WTC11 (cell line): ENCODE results near the gene FAM13A.

Experiments
- AR ChIP-seq: fragments of 250-450 bp; sonication (Bioruptor Pico); IDR thresholded peaks from 2 replicates; pipeline ENCODE4 v1.9.0; 2021; ENCODE audit warnings: mild to moderate bottlenecking
- ATF2 ChIP-seq: sonication (generic); formaldehyde crosslinking; IDR thresholded peaks from 2 replicates; pipeline ENCODE4 v1.8.1; 2022; ENCODE audit warnings: low read depth, missing genetic modification reagents, borderline replicate concordance
- EMX1 ChIP-seq: fragments of 250-450 bp; sonication (Bioruptor Pico); IDR thresholded peaks from 2 replicates; pipeline ENCODE4 v1.8.0; 2021; ENCODE audit warnings: mild to moderate bottlenecking
- ESRRA ChIP-seq: sonication (generic); formaldehyde crosslinking; IDR thresholded peaks from 2 replicates; pipeline ENCODE4 v1.8.1; 2022; ENCODE audit warnings: mild to moderate bottlenecking, missing genetic modification reagents, borderline replicate concordance
- FOXK1 ChIP-seq: sonication (generic); formaldehyde crosslinking; IDR thresholded peaks from 2 replicates; pipeline ENCODE4 v1.8.0; 2022; ENCODE audit warnings: mild to moderate bottlenecking, moderate library complexity, missing genetic modification reagents
- TCF7 ChIP-seq: sonication (generic); formaldehyde crosslinking; IDR thresholded peaks from 2 replicates; pipeline ENCODE4 v1.8.0; 2022; ENCODE audit warnings: mild to moderate bottlenecking, low read depth, missing genetic modification reagents, moderate library complexity
- TF ChIP-seq, protein P1 (sequence below): fragments of 250-450 bp; sonication (Bioruptor Pico); IDR thresholded peaks from 2 replicates; pipeline ENCODE4 v2.1.2; 2022; ENCODE audit warnings: mild to moderate bottlenecking, moderate library complexity
- TF ChIP-seq, protein P2 (sequence below): fragments of 200-600 bp; IDR thresholded peaks from 2 replicates; pipeline ENCODE4 v1.8.0; 2022; ENCODE audit warnings: antibody characterized with exemption
- TF ChIP-seq, protein P3 (sequence below): sonication (generic); formaldehyde crosslinking; IDR thresholded peaks from 2 replicates; pipeline ENCODE4 v1.8.0; 2022; ENCODE audit warnings: mild to moderate bottlenecking, missing genetic modification reagents
- TF ChIP-seq, protein P4 (sequence below): sonication (generic); formaldehyde crosslinking; IDR thresholded peaks from 2 replicates; pipeline ENCODE4 v1.8.0; 2023; ENCODE audit warnings: missing genetic modification reagents

DNA sequence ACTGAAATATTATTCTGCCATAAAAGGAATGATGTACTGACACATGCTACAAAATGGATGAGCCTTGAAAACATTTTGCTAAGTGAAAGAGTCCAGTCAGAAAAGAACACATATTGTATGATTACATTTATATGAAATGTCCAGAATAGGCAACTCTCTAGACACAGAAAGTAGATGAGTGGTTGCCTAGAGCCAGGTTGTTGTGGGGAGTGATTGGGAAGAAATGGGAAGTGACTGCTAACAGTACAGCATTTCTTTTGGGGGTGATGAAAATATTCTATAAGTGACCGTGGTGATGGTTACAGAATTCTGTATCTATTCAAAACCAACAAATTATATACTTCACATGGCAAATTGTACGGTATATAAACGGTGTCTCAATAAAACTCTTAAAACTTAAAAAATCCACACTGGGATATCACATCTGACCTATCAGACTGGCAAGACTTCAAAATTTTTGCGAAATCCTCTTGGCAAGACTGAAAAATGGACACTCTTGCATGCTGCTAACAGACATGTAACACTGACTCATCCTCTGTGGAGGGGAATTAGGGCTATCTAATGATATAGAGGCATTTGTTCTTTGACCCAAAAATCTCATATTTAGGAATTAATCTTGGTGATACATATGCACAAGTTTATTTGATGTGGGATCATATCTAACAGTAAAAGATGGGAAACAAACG is 71.8 kb downstream of the FAM13A start:
- TF ChIP-seq, protein P1, sequence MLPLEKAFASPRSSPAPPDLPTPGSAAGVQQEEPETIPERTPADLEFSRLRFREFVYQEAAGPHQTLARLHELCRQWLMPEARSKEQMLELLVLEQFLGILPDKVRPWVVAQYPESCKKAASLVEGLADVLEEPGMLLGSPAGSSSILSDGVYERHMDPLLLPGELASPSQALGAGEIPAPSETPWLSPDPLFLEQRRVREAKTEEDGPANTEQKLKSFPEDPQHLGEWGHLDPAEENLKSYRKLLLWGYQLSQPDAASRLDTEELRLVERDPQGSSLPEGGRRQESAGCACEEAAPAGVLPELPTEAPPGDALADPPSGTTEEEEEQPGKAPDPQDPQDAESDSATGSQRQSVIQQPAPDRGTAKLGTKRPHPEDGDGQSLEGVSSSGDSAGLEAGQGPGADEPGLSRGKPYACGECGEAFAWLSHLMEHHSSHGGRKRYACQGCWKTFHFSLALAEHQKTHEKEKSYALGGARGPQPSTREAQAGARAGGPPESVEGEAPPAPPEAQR: no peak
- TF ChIP-seq, protein P2, sequence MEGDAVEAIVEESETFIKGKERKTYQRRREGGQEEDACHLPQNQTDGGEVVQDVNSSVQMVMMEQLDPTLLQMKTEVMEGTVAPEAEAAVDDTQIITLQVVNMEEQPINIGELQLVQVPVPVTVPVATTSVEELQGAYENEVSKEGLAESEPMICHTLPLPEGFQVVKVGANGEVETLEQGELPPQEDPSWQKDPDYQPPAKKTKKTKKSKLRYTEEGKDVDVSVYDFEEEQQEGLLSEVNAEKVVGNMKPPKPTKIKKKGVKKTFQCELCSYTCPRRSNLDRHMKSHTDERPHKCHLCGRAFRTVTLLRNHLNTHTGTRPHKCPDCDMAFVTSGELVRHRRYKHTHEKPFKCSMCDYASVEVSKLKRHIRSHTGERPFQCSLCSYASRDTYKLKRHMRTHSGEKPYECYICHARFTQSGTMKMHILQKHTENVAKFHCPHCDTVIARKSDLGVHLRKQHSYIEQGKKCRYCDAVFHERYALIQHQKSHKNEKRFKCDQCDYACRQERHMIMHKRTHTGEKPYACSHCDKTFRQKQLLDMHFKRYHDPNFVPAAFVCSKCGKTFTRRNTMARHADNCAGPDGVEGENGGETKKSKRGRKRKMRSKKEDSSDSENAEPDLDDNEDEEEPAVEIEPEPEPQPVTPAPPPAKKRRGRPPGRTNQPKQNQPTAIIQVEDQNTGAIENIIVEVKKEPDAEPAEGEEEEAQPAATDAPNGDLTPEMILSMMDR: no peak
- TF ChIP-seq, protein P3, sequence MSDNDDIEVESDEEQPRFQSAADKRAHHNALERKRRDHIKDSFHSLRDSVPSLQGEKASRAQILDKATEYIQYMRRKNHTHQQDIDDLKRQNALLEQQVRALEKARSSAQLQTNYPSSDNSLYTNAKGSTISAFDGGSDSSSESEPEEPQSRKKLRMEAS (CRISPR knock-in tag): no peak
- TF ChIP-seq AR (CRISPR knock-in tag): no peak
- TF ChIP-seq ATF2 (CRISPR knock-in tag): no peak
- no peak for TF ChIP-seq TCF7
- no peak for TF ChIP-seq ESRRA (CRISPR knock-in tag)
- TF ChIP-seq EMX1 (CRISPR knock-in tag): no peak
- TF ChIP-seq, protein P4, sequence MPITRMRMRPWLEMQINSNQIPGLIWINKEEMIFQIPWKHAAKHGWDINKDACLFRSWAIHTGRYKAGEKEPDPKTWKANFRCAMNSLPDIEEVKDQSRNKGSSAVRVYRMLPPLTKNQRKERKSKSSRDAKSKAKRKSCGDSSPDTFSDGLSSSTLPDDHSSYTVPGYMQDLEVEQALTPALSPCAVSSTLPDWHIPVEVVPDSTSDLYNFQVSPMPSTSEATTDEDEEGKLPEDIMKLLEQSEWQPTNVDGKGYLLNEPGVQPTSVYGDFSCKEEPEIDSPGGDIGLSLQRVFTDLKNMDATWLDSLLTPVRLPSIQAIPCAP (CRISPR knock-in tag): no peak
- TF ChIP-seq FOXK1 (CRISPR knock-in tag): no peak
